Left cardiac atrium (tissue), 4 donors: ENCODE measurements around the gene SHC3. TPM values are rescaled to one million over a fixed set of nuclear protein-coding genes. Genes with fewer than 3 reads are reported as not detected.

Experiments
- ATAC-seq, 2 donors: fragments of 200-7000 bp; cut with Tn5 transposase; one replicate each; pipeline ENCODE4 v1.9.1; 2020; ENCODE audit warnings: mild to moderate bottlenecking in 2 of 2, moderate library complexity in 2 of 2
- DNase-seq: peaks from one replicate; pipeline ENCODE4 v3.0.0-alpha.2; 2020
- intact Hi-C, 2 donors: fragments of 100-400 bp; cut with DNase I; formaldehyde crosslinking; loops; one replicate each; pipeline versions ENCODE4 v1.14.1 to v1.15.1; 2022 to 2023
- total RNA-seq, 2 donors: library from RNA; stranded (reverse); fragmentation: NEBNext Ultra II Directional; extraction: Animal tissue kit (Norgen Biotek cat#: 25700); gene quantifications; one replicate each; pipeline ENCODE4 v1.2.1, GENCODE V29; 2021
- donor health status: DM: no; HTN: yes; CAD: no.
- donor health status: DM: no; HTN: yes; CAD: no; lungs with severe emphysema.
- donor health status: DM: yes; HTN: yes; CAD: no.
- donor health status: Dilated cardiomyopathy.

SHC3 gene
- total RNA-seq, 2 donors from 2014 or later: 1.5 to 2.7 TPM

GRCh38 chr9:89015336-89015735, 163.3 kb downstream of the SHC3 start:
- no peak for DNase-seq
- no peak for ATAC-seq
- intact Hi-C loops: no loop called here

- intact Hi-C loops: no loop called here
- ATAC-seq: no peak
Measured at GRCh38 chr9:89014153-89014552, 164.5 kb downstream of the SHC3 start.

DNA sequence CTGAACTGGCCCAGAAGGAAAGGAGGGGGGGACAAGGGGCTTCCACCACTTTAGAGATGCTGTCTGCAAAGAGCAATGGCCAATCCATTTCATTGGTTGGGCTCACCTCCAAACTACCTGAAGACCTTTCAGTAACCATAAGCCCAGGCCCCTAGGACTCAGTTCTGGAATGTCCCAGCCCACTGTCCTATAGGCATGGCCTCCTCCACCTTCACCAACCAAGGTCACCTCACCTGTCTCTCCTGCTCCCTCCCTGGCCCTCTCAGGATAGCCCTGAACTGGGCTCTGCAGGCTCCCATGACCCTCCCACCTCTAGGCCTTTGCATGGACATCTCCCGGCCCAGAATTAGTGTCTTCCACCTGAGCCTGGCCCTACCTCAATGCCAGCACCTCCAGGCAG, 165.0 kb downstream of the SHC3 start:
- DNase-seq: no peak
- intact Hi-C loops: no loop called here
- no peak for ATAC-seq

More at GRCh38 chr9:89014153-89014552, 164.5 kb downstream of the SHC3 start:
- DNase-seq: no peak

DNA sequence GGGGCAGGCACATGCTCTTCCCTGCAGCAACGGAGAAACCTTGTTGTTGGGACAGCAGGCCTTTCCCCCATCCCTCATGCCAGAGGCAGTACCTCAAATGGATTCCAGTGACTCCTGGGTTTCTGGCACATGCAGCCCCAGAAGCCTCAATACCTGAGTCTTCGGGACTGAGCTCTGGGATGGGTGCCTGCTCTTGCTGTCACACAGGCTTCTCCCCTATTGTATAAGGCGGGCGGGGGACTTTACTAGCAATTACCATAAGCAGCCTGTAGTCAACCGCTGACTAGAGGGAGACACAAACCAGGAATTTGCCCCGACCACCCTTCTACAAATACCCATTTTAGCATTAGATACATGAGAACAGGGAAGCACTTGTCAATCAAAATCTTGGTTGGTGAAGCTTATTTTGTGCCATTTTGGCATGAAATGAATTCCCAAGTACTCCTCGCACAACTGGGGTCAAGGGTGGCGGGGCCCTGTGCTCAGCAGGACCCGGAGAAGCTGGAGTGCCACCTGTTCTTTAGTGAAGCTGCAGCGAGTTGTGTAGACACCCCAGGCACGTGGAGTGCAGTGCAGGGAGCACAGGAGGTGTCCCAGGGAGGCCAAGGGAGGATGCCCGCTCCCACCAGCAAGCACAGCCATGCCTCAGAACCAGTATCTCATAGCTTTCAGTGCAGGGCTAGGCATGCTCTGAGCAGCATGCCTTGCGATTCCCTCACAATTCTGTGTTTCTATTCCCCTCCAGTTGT, 166.2 kb downstream of the SHC3 start:
- intact Hi-C loops: no loop called here
- ATAC-seq (no peak), DNase-seq (no peak)

DNA sequence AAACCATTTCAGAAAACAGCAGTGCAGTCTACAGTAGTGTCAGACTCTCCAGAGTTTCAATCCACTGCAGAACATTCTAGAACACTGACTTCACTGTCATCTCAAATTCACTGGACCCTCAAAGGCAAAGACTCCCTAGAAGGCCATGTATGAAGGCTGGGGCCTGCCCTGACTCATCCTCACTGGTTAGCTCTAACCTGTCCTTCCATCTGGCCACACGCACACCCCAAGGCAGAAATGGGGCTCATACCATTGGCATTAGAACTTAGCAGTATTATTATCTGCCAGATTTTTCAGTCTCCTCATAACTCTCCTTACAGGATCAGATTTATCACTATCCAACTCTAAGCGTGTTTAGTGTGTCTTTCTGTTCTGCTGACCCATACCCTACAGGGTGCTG, 166.9 kb downstream of the SHC3 start:
- no peak for ATAC-seq
- DNase-seq: no peak
- intact Hi-C loops: no loop called here

- DNase-seq: no peak
- ATAC-seq: no peak
- intact Hi-C loops: no loop called here
Measured at GRCh38 chr9:89010526-89011111, 168.0 kb downstream of the SHC3 start.

DNA sequence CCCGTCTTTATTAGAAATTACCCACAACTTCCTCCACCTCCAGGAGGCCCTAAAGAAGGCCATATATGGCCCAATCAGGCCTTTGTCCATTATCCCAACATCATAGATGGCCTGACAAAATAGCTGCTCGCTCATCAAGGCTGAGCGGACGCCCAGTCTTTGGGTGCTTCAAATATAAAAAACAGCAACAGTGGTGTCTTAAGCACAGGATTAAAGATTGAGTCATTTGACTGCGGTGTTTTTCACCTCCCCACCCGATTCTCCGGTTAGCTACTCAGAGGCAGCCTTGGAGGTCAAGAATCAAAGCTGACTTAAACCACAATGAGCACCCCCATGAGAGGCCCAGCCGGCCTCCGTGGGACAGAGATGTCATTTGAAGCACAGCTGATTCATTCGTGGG, 168.6 kb downstream of the SHC3 start:
- no peak for ATAC-seq
- intact Hi-C loops: no loop called here
- DNase-seq: no peak

GRCh38 chr9:89009546-89009840, 169.1 kb downstream of the SHC3 start:
- intact Hi-C loops: no loop called here
- DNase-seq: no peak
- no peak for ATAC-seq

- intact Hi-C loops: no loop called here
Measured at GRCh38 chr9:89008744-89009545, 169.7 kb downstream of the SHC3 start.

DNA sequence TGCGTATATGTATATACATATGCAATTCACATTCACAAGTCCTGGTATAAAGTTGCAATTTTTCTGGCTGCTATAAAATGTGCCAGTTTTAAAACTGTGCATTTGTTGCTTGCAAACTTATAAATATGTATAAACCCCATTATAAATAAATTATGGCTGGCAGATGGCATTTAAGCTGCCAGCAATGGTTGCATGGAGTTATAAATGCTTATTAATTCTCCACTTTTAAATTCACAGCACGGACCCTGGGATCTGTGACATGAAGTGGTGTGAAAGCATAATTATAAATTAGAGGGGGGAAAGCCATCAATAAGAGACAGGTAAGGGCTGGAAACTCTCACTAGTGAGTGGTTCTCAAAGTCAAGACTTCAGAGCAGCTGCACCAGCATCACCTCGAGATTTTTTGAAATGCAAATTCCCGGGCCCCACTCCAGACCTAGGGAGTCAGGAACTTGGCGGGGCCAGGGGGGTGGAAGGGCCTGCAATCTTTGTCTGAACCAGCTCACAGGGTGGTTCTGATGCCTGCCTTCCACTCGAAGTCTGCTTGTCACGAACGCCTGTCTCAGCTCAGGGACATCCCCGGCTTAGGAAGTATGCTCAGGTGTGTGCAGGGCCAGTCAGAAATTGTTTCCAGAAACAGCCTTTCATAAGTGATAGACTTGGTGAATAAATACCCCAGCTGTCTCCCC, 170.4 kb downstream of the SHC3 start:
- intact Hi-C loops: no loop called here
- no peak for ATAC-seq
- DNase-seq: no peak

More at GRCh38 chr9:89008744-89009545, 169.7 kb downstream of the SHC3 start:
- DNase-seq (no peak), ATAC-seq (no peak)

- intact Hi-C loops: no loop called here
- ATAC-seq (peak in 1 of 2 donors; percentile 20), DNase-seq (no peak)
Measured at GRCh38 chr9:89006996-89007967, 171.3 kb downstream of the SHC3 start.

DNA sequence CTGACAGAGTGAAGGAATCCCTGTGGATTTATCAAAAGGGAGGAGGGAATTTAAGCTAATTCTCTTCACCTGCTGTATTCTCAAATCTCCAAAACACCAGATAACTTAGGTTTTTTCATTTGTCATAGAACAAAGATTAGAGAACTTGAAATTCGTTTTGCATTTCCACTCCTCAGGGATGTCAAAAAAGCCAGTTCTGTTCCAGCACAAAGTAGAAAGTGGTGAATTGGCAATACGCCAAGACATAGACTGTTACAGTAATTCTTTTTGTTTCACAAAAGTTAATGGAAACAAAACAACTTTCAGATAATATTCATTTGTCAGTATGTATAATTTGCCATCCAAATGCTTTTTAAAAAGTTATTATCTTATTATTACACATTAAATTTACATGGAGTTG, 172.4 kb downstream of the SHC3 start:
- intact Hi-C loops: no loop called here
- DNase-seq (no peak), ATAC-seq (no peak)

DNA sequence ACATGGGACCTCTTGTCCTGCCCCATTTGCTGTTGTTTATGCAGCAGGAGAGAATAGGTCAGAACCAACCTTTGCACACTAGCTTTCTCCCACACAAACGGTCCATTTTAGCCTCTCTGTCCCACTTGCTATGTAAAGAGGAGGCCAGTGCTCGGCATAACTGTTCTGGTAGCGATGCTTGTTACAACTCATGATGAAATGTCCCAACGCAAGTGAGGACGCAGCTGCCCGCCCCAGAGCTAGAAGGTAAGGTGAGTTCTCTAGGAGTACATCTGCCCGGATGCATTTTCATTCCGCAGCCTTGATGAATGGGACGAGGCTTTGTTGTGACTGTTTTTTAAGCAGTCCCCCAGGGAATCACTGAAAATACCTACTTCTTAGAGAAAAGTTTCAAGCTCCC, 173.3 kb downstream of the SHC3 start:
- ATAC-seq (no peak), DNase-seq (no peak)
- intact Hi-C loops: no loop called here

- no peak for ATAC-seq
- DNase-seq: no peak
- intact Hi-C loops: loop anchor here in 1 of 2 donors (5.0 kb wide), 1 partner anchor 411 kb away; no protein-coding TSS in a partner anchor
Measured at GRCh38 chr9:89002987-89003386, 175.6 kb downstream of the SHC3 start.

DNA sequence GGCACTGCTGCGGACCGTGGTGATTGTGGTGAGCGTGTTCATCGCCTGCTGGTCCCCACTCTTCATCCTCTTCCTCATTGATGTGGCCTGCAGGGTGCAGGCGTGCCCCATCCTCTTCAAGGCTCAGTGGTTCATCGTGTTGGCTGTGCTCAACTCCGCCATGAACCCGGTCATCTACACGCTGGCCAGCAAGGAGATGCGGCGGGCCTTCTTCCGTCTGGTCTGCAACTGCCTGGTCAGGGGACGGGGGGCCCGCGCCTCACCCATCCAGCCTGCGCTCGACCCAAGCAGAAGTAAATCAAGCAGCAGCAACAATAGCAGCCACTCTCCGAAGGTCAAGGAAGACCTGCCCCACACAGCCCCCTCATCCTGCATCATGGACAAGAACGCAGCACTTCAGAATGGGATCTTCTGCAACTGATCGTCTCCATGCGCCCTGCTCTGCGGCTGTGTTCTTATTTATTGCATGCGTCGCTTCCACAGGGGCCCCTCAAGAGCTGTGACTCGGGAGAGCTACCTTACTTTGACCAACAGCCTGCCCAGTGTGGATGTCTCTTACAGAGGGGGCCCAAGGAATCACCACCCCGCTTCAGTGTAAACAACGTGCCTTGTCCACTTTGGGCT, 176.6 kb downstream of the SHC3 start:
- intact Hi-C loops: loop anchor here (1.0 to 5.0 kb wide), 3 partner anchors 279 to 410 kb away; no protein-coding TSS in a partner anchor
- DNase-seq (no peak), ATAC-seq (no peak)

DNA sequence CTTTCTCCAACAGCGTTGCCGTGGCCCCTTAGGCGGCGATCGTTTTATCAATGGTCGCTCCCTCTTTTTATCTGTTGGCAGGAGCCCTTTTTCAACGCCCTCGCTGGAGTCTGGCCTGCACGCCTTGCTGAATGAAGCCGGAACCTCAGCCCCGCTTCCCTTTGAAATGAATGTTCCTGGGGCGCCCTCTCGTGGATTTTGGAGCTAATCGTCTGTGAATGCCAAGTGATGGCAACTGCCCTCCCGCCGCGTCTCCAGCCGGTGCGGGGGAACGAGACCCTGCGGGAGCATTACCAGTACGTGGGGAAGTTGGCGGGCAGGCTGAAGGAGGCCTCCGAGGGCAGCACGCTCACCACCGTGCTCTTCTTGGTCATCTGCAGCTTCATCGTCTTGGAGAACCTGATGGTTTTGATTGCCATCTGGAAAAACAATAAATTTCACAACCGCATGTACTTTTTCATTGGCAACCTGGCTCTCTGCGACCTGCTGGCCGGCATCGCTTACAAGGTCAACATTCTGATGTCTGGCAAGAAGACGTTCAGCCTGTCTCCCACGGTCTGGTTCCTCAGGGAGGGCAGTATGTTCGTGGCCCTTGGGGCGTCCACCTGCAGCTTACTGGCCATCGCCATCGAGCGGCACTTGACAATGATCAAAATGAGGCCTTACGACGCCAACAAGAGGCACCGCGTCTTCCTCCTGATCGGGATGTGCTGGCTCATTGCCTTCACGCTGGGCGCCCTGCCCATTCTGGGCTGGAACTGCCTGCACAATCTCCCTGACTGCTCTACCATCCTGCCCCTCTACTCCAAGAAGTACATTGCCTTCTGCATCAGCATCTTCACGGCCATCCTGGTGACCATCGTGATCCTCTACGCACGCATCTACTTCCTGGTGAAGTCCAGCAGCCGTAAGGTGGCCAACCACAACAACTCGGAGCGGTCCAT, 177.4 kb downstream of the SHC3 start:
- ATAC-seq (peak; percentile 71 to 73), DNase-seq (peak; percentile 93)
- intact Hi-C loops: loop anchor here (1.0 to 5.0 kb wide), 3 partner anchors 278 to 409 kb away; no protein-coding TSS in a partner anchor

DNA sequence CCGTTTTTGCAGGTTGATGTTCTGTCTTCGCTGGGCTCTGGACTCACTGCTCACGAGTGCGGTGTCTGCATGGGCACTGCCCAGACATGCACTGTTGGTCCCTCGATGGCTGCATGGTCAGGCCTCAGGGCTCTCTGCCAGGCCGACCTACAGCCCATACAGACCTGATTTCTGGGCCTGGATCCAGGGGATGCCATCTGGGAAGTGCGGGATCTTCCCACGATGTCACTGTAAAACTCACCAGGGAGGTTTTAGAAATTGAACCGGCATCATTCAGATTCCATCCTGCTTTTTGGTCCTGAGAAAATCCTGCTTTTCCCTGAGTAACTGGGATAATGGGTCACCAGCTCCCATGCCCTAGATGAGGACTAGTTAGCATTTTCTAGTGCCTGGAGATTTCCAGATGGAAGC, 178.2 kb downstream of the SHC3 start:
- DNase-seq: no peak
- intact Hi-C loops: loop anchor here (2.0 to 5.0 kb wide), 2 partner anchors 278 to 408 kb away; no protein-coding TSS in a partner anchor

More for the DNA sequence above, 178.2 kb downstream of the SHC3 start:
- ATAC-seq: no peak
